K562 (cell line): ENCODE data around the gene HIVEP3.

Experiments used
- CHD1 ChIP-seq: fragments of 200-600 bp; sonication (generic); IDR thresholded peaks from one replicate; pipeline ENCODE4 v1.6.1; 2012; ENCODE audit warnings: mild to moderate bottlenecking, moderate library complexity, low read length, inconsistent platforms
- CHD2 ChIP-seq: IDR thresholded peaks from 2 replicates; pipeline ENCODE4 v1.6.1; 2011; ENCODE audit warnings: low read depth, low read length
- EZH2 ChIP-seq: IDR thresholded peaks from 2 replicates; pipeline ENCODE4 v1.6.1; 2012; ENCODE audit warnings: low read depth, mild to moderate bottlenecking, inconsistent platforms, low read length, borderline replicate concordance
- FOXJ2 ChIP-seq: fragments of 200-800 bp; sonication (Bioruptor generic); IDR thresholded peaks from 2 replicates; pipeline ENCODE4 v1.6.1; 2016; ENCODE audit warnings: missing genetic modification characterization, missing compliant biosample characterization
- MAFK ChIP-seq: IDR thresholded peaks from 2 replicates; pipeline ENCODE4 v1.6.1; 2011; ENCODE audit warnings: low read length, improper control_type of control experiment
- NFIC ChIP-seq: fragments of 450-650 bp; IDR thresholded peaks from 2 replicates; pipeline ENCODE4 v1.6.1; 2017; ENCODE audit warnings: mild to moderate bottlenecking, inconsistent platforms
- POLR2A ChIP-seq: fragments of 450-650 bp; conservative IDR thresholded peaks from 2 replicates; pipeline ENCODE4 v1.6.1; 2016
- POLR2AphosphoS5 ChIP-seq: IDR thresholded peaks from 2 replicates; pipeline ENCODE4 v1.6.1; 2011; ENCODE audit warnings: mild to moderate bottlenecking, low read depth, low read length, moderate library complexity; ENCODE audit not compliant: control insufficient read depth, insufficient read depth
- TAF1 ChIP-seq: IDR thresholded peaks from 2 replicates; pipeline ENCODE4 v1.6.1; 2011; ENCODE audit warnings: mild to moderate bottlenecking, low read length, moderate library complexity; ENCODE audit not compliant: insufficient read depth, control insufficient read depth, severe bottlenecking; ENCODE audit errors: extremely low read depth
- ZNF224 ChIP-seq: sonication (generic); formaldehyde crosslinking; IDR thresholded peaks from 2 replicates; pipeline ENCODE4 v1.8.0; 2022; ENCODE audit warnings: mild to moderate bottlenecking, missing genetic modification reagents
- TF ChIP-seq, protein P1 (sequence below): fragments of 250-450 bp; sonication (Bioruptor Pico); IDR thresholded peaks from 2 replicates; pipeline ENCODE4 v1.5.0; 2022; ENCODE audit warnings: mild to moderate bottlenecking

DNA sequence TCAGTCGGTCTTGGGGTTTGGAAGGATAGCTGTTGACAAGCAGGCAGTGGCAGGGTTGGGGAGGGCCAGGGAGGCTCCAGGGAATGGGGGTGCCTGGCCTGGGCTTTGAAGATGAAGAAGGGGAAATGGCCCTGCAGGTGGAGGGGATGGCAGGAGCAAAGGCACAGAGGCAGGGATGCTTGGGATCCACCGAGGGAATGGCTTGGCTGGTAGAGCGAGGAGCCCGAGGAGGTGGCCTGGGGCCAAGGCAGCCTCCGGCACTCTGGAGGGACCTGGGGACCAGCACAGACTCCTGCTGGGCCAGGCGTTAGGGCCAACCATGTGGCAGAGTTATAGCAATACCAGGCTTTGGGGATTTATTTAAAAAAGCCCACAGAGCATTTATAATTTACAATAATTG lies 371.4 kb downstream of the HIVEP3 start:
- TF ChIP-seq TAF1 (no peak), ZNF224 (CRISPR knock-in tag) (no peak), CHD2 (no peak), POLR2AphosphoS5 (no peak), NFIC (no peak), FOXJ2 (no peak), EZH2 (no peak), POLR2A (no peak), CHD1 (no peak), MAFK (no peak)
- TF ChIP-seq, protein P1, sequence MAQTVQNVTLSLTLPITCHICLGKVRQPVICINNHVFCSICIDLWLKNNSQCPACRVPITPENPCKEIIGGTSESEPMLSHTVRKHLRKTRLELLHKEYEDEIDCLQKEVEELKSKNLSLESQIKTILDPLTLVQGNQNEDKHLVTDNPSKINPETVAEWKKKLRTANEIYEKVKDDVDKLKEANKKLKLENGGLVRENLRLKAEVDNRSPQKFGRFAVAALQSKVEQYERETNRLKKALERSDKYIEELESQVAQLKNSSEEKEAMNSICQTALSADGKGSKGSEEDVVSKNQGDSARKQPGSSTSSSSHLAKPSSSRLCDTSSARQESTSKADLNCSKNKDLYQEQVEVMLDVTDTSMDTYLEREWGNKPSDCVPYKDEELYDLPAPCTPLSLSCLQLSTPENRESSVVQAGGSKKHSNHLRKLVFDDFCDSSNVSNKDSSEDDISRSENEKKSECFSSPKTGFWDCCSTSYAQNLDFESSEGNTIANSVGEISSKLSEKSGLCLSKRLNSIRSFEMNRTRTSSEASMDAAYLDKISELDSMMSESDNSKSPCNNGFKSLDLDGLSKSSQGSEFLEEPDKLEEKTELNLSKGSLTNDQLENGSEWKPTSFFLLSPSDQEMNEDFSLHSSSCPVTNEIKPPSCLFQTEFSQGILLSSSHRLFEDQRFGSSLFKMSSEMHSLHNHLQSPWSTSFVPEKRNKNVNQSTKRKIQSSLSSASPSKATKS (CRISPR knock-in tag): no peak
